GM19468 (cell line): ENCODE results near the gene RSPRY1.

Experiments
- ATAC-seq: cut with Tn5 transposase; IDR thresholded peaks from one replicate; pipeline ENCODE4 v1.9.1; 2021; ENCODE audit warnings: mild to moderate bottlenecking, moderate library complexity, moderate number of reproducible peaks; ENCODE audit not compliant: unreplicated experiment; ENCODE audit errors: extremely low read depth

RSPRY1 gene

DNA sequence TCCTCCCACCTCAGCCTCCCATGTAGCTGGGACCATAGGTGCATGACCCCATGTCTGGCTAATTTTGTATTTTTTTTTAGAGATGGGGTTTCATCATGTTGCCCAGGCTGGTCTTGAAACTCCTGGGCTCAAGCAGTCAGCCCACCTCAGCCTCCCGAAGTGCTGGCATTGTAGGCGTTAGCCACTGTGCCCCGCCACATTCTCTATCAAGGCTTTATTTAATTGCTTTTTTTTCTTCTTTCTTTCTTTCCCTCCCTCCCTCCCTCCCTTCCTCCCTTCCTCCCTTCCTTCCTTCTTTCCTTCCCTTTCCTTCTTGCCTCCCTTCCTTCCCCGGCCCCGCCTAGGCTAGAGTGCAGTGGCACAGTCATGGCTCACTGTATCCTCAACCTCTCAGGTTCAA lies 23.7 kb downstream of the RSPRY1 start:
- ATAC-seq: no peak

DNA sequence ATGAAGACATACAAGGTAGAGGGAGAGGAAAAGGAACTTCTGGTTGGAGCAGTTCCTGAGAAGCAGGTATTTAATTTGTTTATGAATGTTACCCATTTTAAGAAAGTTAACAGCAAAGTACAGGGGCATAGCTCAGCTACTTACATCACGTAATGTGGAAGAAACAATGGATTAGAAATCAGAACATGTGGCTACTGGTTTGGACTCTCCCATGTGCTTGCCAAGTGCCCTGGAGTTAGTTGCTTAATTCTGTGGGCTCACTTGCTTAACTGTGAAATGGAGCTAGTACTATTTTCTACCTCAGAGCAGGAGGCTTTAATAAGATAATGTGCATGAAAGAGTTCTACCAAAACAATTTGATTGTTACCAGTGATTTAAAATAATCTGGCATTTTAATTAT lies 27.3 kb downstream of the RSPRY1 start:
- ATAC-seq: no peak

DNA sequence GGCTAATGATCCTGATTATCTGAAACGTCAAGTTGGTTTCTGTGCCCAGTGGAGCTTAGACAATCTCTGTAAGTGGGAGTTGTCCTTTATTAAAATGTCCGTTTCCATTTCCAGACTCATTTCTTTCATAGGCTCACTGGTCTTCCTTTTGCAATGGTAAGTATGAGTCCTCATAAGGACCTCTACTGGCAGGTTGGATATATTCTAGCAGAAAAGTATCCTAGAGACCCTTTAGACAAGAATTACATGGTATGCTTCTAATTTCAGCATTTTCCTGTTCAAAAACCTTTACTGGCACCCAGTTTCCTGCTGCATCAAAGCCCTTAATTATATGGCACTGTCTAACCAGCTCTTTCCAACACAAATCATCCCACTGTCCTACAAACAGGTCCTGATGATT lies 30.8 kb downstream of the RSPRY1 start:
- no peak for ATAC-seq

DNA sequence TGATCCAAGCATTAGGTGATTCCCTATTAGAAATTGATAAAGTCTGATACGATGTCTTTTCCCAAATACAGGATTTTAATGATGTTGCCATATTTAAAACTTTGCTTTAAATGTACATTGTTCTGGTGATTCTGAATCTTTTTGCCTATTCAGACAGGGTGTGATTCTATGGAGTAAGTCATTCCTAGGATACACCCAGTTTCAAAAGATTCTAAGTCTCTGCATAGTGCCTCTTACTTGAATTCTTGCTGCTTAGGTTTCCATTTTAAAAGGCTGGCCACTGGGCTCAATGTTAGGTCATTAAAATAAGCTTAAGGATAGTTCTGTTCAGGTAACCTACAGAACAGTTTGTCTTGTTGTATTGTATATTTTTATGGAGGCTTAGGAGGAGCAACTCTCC lies 36.9 kb downstream of the RSPRY1 start:
- no peak for ATAC-seq

DNA sequence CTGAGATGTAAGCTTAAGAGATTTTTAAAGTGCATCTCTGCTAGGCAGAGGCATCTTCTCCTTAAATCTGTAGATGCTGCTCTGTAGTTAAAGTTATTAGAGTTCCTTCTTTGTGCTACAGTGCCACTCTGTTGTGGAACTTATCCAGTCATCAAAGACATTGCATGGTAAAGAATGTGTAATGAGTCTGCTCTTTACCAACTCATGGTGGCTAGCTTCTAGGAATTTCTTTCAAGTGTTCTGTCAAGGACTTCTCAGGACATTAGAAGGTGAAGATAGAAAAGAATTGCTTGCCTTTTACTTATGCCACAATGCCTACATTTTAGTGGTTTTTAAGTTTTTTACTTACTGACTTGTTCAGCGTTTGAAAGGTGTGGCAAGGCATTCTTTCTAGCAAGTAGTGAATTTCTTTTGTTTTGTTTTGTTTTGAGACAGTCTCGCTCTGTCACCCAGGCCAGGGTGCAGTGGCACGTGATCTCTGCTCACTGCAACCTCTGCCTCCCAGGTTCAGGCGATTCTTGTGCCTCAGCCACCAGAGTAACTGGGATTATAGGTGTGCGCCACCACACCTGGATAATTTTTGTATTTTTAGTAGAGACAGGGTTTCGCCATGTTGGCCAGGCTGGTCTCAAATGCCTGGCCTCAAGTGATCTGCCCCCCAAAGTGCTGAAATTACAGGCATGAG lies 38.7 kb downstream of the RSPRY1 start:
- ATAC-seq: no peak

DNA sequence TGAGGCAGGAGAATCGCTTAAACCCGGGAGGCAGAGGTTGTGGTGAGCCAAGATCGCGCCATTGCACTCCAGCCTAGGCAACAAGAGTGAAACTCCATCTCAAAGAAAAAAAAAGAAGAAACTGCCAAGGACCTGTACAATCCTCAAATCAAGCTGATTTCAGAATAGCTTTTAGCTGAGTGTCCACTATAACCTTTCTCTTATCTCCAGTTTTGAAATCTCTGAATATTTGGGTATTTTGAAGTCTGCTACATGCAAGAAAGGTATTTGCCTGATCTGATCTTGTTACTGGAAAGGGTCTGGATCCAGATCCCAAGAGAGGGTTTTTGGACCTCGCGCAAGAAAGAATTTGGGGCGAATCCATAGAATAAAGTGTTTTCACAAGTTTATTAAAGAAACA lies 39.8 kb downstream of the RSPRY1 start:
- no peak for ATAC-seq

DNA sequence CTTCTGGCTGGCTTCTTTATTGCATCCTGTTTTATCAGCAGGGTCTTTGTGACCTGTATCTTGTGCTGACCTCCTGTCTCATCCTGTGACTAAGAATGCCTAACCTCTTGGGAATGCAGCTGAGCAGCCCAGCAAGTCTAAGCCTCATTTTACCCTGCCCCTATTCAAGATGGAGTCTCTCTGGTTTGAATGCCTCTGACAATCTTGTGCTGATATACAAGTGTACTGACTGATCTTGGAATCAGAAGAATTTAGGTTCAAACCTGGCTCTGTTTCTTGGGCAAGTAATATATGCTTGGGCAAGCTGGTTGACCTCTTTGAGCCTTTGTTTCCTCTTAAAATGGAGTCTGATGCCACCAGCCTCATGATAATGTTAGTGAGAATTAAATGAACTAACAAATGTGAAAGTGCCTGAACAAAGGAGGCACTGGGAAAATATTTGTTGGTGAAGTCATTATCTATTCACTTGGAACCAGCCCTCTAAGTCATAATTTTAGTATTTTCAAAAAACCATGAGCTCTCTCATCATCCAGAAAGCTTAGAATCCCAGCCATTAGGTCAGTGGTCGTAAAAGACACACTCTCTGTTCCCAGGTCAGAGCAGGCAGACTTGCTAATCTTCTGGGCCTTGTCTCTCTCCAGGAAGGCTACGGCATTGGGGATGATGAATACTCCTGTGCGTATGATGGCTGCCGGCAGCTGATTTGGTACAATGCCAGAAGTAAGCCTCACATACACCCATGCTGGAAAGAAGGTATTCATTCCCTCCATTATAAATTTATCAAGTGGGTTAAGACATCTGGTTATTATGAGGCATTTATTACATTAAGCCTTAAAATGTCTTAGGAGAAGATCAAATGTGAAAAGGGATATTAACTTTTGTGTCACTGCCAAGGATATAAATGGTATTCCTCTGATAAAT lies 40.8 kb downstream of the RSPRY1 start:
- ATAC-seq: no peak

DNA sequence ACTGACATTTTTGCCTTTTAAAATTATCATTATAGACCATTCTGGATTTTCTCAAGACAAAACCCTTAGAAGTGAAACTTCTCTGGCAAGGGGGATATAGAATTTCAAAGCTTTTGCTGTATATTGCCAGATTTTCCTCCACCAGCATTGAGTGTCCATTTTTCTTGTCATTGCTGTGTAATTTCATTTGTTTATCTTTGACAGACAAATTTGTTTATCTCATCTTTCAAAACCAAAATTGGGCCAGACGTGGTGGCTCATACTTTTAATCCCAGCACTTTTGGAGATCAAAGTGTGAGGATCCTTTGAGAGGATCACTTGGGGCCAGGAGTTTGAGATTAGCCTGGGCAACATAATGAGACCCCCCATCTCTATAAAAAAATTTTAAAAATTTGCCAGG lies 43.0 kb downstream of the RSPRY1 start:
- no peak for ATAC-seq

DNA sequence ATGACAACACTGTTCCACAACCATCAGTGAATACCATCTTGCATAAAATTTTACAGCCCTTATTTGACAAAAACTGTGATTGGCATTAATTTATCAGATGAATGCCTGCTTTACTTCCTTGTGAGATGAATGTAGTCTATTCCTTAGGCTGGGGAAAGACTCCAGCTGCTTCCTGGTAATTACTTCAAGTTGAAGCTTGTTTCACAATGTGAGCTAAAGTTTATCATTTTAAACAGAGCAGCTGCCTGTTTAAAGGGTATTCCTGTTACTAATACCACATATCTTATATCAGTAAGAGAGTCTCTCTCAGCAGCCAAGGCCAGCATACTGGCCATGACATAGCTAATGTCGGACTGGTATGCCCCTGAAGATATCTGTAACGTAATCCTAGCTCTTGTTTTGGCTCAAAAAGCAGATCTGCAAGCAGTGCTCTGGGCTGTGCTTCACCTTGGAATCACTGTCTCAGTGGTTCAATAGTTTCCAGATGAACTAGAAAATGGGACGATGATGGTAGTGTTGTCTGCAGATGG lies 45.8 kb downstream of the RSPRY1 start:
- ATAC-seq: no peak

DNA sequence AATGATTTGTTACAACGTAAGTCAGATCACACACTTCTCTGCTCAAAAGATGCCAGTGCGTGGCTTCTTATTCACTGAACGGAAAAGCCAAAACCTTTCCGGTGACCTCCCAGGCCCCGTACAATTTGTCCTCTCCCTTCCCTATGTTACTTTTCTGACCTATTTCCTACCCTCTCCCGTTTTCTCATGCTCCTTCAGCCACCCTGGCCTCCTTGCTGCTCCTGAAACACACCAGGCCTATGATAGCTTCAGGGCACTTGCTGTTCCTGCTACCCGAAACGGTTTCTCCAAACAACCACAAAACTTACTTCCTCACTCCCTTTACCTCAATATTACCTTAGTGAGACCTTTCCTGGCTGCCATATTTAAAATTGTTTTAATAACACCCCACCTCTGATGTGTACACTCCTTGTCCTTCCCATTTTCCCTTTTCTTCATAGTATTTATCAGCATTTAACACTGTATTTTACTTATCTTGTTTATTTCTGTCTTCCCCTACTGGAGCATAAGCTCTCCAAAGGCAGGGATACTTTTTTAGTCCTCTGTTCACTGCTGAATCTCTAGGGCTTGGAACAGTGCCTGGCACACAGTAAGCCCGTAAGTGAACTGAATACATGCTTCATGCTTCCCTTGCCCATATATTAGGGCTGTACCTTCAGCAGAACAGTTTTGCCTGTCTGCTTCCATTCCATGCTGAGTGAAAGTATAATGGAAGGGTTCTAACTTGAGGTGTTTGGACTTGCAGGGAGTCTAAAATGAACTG lies 48.0 kb downstream of the RSPRY1 start:
- no peak for ATAC-seq

DNA sequence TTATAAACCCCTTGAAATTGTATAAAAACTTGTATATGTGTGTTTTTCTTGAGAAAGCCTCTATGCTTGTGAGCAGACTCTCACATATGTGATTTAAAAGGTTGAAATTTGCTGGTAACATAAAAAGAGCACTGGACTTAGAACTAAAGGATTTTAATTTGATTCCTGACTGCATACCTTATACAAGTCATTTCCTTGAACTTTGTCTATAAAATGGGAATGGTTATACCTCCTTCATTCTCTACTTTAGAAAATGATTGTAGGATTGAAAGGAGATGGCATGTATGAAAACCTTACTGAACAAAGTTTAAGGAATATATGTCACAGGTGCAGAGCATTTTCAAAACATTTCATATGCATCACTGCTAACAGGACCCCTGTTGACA lies 48.6 kb downstream of the RSPRY1 start:
- ATAC-seq: no peak

DNA sequence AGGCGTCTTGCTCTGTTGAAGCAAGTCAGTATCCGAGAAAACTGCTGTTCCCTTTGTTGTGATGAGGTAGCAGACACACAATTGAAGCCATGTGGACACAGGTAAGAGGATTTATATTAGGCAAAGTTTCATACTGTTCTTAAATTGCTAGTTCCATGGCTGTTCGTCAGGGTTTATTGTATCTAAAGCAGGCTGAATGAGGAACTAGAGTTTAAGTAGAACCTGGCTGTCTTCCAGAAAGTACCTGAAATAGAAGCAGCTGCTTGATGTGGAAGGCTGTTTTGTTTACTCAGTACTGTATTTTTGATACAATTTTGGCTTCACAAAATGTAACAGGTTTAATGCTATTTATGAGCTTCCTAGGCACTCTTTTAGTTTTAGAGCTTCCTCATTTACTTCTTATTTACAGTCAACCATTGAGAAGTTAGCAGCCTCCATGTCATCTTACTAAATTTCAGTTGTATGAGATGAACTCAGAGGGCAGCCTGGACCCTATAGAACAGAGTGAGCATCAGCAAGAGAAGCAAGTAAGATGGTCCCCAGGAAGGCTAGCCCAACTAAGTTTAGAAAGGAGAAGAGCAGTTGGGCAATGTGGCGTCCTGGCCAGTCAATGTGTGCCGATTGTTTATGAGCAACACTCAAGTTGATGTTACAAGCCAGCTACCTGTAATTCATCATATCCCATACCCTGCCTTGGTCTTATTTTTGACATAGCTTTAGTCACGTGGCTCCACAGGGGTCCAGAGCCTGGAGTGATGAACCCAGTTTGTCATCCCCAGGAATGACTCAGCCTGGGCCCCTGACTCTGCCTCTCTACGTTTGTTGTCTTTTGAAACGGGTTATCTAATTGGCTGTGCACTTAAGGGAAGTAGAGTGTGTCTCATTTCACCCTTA lies 49.2 kb downstream of the RSPRY1 start:
- no peak for ATAC-seq

DNA sequence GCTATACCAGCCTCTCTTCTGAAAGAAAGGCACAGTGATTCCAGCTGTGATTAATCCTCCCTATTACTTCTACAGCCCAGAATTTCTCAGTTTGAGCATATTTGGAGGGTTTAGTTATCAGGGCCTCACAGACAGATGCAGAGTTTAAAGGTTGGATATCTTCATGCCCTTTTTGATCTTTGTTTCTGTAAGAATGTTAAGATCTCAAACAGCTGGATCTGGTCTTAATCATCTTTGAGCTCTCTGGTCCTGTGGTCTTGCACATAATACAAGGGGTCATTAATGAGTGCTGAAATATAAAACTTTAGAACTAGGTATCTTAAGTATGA lies 49.9 kb downstream of the RSPRY1 start:
- ATAC-seq: no peak

DNA sequence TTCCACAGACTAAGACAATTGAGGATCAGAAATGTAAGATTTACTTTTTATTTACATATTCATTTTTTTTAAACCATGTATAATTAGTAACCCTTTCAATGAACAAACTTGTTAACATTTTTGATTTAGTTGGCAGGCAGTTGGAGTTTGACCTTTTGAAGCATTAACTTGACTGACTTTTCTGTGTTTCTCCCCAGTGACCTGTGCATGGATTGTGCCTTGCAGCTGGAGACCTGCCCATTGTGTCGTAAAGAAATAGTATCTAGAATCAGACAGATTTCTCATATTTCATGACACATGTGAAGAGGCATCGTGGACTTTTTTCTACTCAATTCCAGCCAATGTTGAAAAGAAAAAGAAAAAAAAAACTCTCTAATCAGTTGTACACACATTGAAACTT lies 52.6 kb downstream of the RSPRY1 start:
- ATAC-seq: no peak

DNA sequence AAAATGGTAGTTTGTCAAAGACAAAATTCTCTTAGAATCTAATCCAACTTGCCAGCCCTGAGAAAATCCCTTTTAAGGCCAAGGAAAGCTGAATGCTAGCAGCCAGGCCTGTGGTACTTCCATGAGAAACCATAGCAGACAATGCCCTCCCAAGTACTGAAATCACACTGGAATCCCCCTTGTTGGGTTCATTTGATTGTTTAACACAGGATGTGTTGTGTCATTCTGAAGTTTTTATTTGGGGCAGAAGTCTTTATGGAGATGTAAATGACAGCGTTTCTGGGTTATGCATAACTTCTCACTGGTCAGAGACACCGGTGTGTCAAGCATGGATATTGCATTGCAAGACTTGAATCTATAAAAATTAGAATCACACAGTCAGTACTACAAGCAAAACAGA lies 53.0 kb downstream of the RSPRY1 start:
- no peak for ATAC-seq

DNA sequence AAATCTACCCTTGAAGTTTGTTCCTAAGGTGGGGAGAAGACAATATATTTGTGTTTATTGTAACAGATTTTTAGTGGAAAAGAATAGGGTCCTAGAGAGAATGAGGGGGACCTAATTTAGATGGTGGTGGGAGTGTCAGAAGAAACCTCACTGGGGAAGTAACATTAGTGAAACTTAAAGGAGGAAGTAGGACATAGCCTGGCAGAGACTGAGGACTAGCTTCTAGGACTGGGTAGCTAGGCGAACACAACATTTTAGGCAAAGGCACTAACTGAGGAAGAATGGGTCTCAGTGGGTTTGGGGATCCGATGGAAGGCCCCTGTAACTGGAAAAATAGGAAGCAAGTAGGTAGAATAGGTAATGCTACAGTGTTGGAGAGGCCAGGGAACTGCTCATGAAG lies 54.7 kb downstream of the RSPRY1 start:
- ATAC-seq: no peak

DNA sequence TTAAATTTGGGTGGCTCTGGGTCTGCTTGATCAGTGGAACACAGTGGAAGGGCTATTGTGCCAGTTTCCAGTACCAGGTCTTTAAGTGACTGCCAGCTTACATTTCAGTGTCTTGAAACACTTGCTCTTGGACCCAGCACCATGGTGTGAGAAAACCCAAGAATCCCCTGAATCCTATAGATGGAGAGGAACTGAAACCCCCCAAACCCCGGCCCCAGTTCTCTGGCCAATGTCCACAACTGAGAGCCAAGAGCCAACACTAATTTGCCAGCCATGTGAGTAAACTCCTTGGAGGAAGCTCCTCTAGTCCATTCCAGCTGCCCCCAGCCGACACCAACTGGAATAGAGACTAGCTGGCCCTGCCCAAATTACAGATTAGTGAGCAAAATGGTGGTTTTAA lies 56.5 kb downstream of the RSPRY1 start:
- no peak for ATAC-seq

DNA sequence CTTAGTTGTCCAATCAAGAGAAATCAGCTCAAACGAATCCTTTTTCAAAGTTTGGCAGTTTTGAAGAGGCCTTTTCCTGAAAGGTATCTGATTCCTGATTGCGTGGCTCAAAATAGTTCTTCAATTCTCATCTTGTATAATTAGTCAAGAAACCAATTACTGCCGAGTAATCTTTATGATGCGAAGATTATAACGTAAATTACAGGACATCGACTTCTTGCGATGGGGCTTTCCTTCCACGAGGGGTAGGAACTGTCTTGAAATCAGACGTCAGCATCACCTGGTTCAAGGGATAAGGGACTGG lies 58.3 kb downstream of the RSPRY1 start:
- no peak for ATAC-seq

DNA sequence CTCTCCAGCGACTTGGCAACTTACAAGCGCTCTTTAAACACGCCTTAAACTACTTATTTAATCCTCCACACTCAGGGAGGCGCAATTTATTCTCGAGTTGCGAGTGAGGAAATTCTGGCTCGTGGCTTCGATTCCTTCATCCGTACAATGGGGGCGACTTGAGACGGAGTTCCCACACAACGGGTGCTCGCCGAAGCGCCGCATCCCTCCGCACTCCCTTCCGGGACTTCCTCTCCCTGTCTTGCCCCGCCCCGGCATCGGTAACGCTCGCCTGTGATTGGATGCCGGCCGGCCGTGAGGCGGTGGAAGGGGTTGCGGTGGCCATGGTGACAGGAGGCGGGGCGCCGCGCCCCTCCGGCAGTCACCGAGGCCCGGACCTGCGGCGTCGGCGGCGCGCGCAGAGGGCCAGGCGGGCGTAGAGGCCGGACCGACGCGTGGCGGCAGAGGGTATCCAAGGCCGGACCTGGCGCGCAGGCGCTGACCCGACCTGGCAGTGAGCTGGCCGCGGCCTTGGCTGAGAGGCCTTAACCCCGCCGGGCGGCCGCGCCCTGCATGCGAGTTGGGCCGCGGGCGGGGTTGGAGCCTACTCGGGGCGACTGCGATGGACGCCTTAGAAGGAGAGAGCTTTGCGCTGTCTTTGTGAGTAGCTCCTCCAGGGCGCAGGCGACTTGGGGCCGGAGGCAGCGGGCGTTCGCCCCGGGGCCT lies 58.8 kb downstream of the RSPRY1 start, which contains the start of gene ARL2BP:
Gene ARL2BP (plus strand): TSS at position 493 of the 705 bp plus-strand sequence. CDS start 109 bp downstream, at position 602.
- ATAC-seq: peak; percentile 77
